K562 (cell line): ENCODE data around the gene PNP. TPM values are rescaled to one million over a fixed set of nuclear protein-coding genes. Genes with fewer than 3 reads are reported as not detected.
A peak's percentile ranks its signal among the peaks of the same experiment; 100 is the strongest.

Experiments used
- ATAC-seq: fragments of 200-7000 bp; cut with Tn5 transposase; 3 replicates; pipeline ENCODE4 v1.9.1; 2020; ENCODE audit warnings: moderate library complexity
- BruUV-seq: library from RNA; stranded (reverse); fragments of 400-500 nt; replicated peaks from 2 replicates; lab custom pipeline; 2021; lab: Mats Ljungman, UMichigan
- CTCF ChIA-PET: fragments of 300-600 bp; formaldehyde crosslinking; extraction: SDS; loops from one replicate; lab custom pipeline; 2021; ENCODE audit warnings: low intra/inter-chr PET ratio; lab: Yijun Ruan, JAX
- POLR2A ChIA-PET: fragments of 300-600, 350-650 bp; sonication (Branson Sonifier 250); formaldehyde crosslinking; extraction: SDS; loops from one replicate; lab custom pipeline; 2021; ENCODE audit warnings: antibody characterized with exemption, inconsistent platforms; lab: Yijun Ruan, JAX
- DNase-seq, 4 experiments: peaks; one replicate each; pipeline versions ENCODE4 v3.0.0 to v3.0.0-alpha.2; 2011 to 2018; ENCODE audit warnings: low spot score in 3 of 4, mixed read lengths in 3 of 4; ENCODE audit errors: extremely low read depth in 1 of 4
- FAIRE-seq: peaks from 2 replicates; lab custom pipeline; 2011; peaks lifted over from hg19 to GRCh38; lab: Jason Lieb, UNC
- H2AFZ ChIP-seq: 2 replicates; pipeline ENCODE4 v1.6.0; 2011; ENCODE audit warnings: low read depth, low read length, control low read depth, inconsistent platforms
- H3K27ac ChIP-seq: fragments of 200-600 bp; 3 replicates; pipeline ENCODE4 v1.8.0; 2011; ENCODE audit warnings: low read depth, mild to moderate bottlenecking, control low read depth, inconsistent platforms, low read length, moderate library complexity, mixed read lengths; ENCODE audit errors: extremely low read depth
- H3K27me3 ChIP-seq, 2 experiments: fragments of 300-600 bp in 1 of 2; 2 replicates in 1 of 2; 3 replicates in 1 of 2; pipeline versions ENCODE4 v1.6.0 to v1.8.0; 2011; ENCODE audit warnings: inconsistent platforms in 2 of 2, low read length in 2 of 2, mild to moderate bottlenecking in 1 of 2, mixed read lengths in 1 of 2, moderate library complexity in 1 of 2; ENCODE audit not compliant: control insufficient read depth in 2 of 2, insufficient read depth in 2 of 2
- H3K36me3 ChIP-seq: fragments of 300-600 bp; 3 replicates; pipeline ENCODE4 v1.8.0; 2011; ENCODE audit warnings: mild to moderate bottlenecking, low read length, inconsistent platforms; ENCODE audit not compliant: control insufficient read depth, insufficient read depth
- H3K4me1 ChIP-seq, 2 experiments: fragments of 200-600 bp in 1 of 2; replicated peaks in 1 of 2; 2 replicates in 1 of 2; 3 replicates in 1 of 2; pipeline versions ENCODE4 v1.5.1 to v1.8.0; 2011; ENCODE audit warnings: inconsistent platforms in 2 of 2, low read length in 2 of 2, mild to moderate bottlenecking in 1 of 2, mixed read lengths in 1 of 2, moderate library complexity in 1 of 2; ENCODE audit not compliant: control insufficient read depth in 2 of 2, insufficient read depth in 2 of 2
- H3K4me2 ChIP-seq: 2 replicates; pipeline ENCODE4 v1.6.1; 2011; ENCODE audit warnings: low read length, control low read depth, inconsistent platforms, mixed read lengths; ENCODE audit not compliant: insufficient read depth
- H3K4me3 ChIP-seq: fragments of 200-600 bp; sonication (generic), shearing (Covaris generic); 2 replicates; pipeline ENCODE4 v1.5.1; 2016; ENCODE audit warnings: control low read depth, inconsistent platforms
- H3K79me2 ChIP-seq: fragments of 200-600 bp; 3 replicates; pipeline ENCODE4 v1.8.0; 2011; ENCODE audit warnings: low read length, inconsistent platforms; ENCODE audit not compliant: control insufficient read depth, insufficient read depth
- H3K9ac ChIP-seq, 2 experiments: 2 replicates each; pipeline versions ENCODE4 v1.6.0 to v1.6.1; 2011; ENCODE audit warnings: low read depth in 2 of 2, low read length in 2 of 2, control low read depth in 1 of 2, inconsistent platforms in 1 of 2, mild to moderate bottlenecking in 1 of 2, mixed read lengths in 1 of 2; ENCODE audit not compliant: insufficient read depth in 1 of 2
- H3K9me1 ChIP-seq: one replicate; pipeline ENCODE4 v1.6.0; 2011; ENCODE audit warnings: inconsistent platforms, mild to moderate bottlenecking, low read length, moderate library complexity; ENCODE audit not compliant: control insufficient read depth, insufficient read depth
- H3K9me3 ChIP-seq: replicated peaks from 2 replicates; pipeline ENCODE4 v1.5.1; 2011; ENCODE audit warnings: low read depth, low read length, inconsistent platforms; ENCODE audit not compliant: control insufficient read depth, insufficient read depth
- H4K20me1 ChIP-seq: replicated peaks from 2 replicates; pipeline ENCODE4 v1.6.1; 2011; ENCODE audit warnings: low read length, inconsistent platforms, mixed read lengths; ENCODE audit not compliant: control insufficient read depth, insufficient read depth
- CCNT2 ChIP-seq: IDR thresholded peaks from 2 replicates; pipeline ENCODE4 v1.6.1; 2011; ENCODE audit warnings: borderline replicate concordance, low read depth, mild to moderate bottlenecking, moderate library complexity, mixed read lengths, low read length; ENCODE audit not compliant: insufficient read length; ENCODE audit errors: extremely low read depth
- DPF2 ChIP-seq: fragments of 450-650 bp; IDR thresholded peaks from 2 replicates; pipeline ENCODE4 v1.6.1; 2016
- ETV5 ChIP-seq: sonication (generic); formaldehyde crosslinking; IDR thresholded peaks from 2 replicates; pipeline ENCODE4 v1.4.0; 2020; ENCODE audit warnings: low read depth, mild to moderate bottlenecking, missing genetic modification reagents
- HDAC2 ChIP-seq: fragments of 450-650 bp; IDR thresholded peaks from 2 replicates; pipeline ENCODE4 v1.6.1; 2016; ENCODE audit warnings: mild to moderate bottlenecking
- HDAC8 ChIP-seq: fragments of 450-650 bp; IDR thresholded peaks from 2 replicates; pipeline ENCODE4 v1.6.1; 2016; ENCODE audit warnings: mild to moderate bottlenecking, missing genetic modification characterization, moderate library complexity, missing compliant biosample characterization
- HMG20B ChIP-seq: fragments of 250-450 bp; sonication (Bioruptor Pico); IDR thresholded peaks from 2 replicates; pipeline ENCODE4 v1.5.0; 2021; ENCODE audit warnings: mild to moderate bottlenecking
- NCOA1 ChIP-seq: fragments of 450-650 bp; IDR thresholded peaks from 2 replicates; pipeline ENCODE4 v1.6.1; 2016; ENCODE audit warnings: low read depth
- NFXL1 ChIP-seq: fragments of 450-650 bp; formaldehyde crosslinking; IDR thresholded peaks from 2 replicates; pipeline ENCODE4 v1.4.0; 2021; ENCODE audit warnings: mild to moderate bottlenecking
- POU5F1 ChIP-seq: fragments of 150-350 bp; IDR thresholded peaks from 2 replicates; pipeline ENCODE4 v1.6.1; 2014; ENCODE audit warnings: borderline replicate concordance, low read length, low read depth, mild to moderate bottlenecking; ENCODE audit not compliant: partially characterized antibody
- SMARCE1 ChIP-seq: fragments of 450-650 bp; IDR thresholded peaks from 2 replicates; pipeline ENCODE4 v1.7.1; 2016; ENCODE audit warnings: mild to moderate bottlenecking
- TEAD1 ChIP-seq, 2 experiments: fragments of 450-650 bp in 1 of 2; sonication (generic) in 1 of 2; formaldehyde crosslinking; IDR thresholded peaks; 2 replicates each; pipeline versions ENCODE4 v1.4.0 to v1.8.0; 2020 to 2022; ENCODE audit warnings: mild to moderate bottlenecking in 2 of 2, missing genetic modification reagents in 1 of 2
- XRCC4 ChIP-seq: IDR thresholded peaks from one replicate; pipeline ENCODE4 v1.6.1; 2011; ENCODE audit not compliant: insufficient read depth, insufficient read length; ENCODE audit errors: extremely low read depth
- ZNF282 ChIP-seq: sonication (generic); formaldehyde crosslinking; IDR thresholded peaks from 2 replicates; pipeline ENCODE4 v1.8.1; 2023; ENCODE audit warnings: missing genetic modification reagents
- ZNF41 ChIP-seq: fragments of 250-450 bp; sonication (Bioruptor Pico); conservative IDR thresholded peaks from 2 replicates; pipeline ENCODE4 v1.4.0; 2020; ENCODE audit warnings: mild to moderate bottlenecking
- ZNF57 ChIP-seq: fragments of 450-650 bp; formaldehyde crosslinking; IDR thresholded peaks from 2 replicates; pipeline ENCODE4 v1.4.0; 2020; ENCODE audit warnings: mild to moderate bottlenecking, moderate library complexity
- WGBS: fragments of 100-300 bp; shearing (Covaris generic); methylation state at CpG from one replicate; pipeline ENCODE4 v1.1.6; 2016; ENCODE audit warnings: low coverage, mixed read lengths; ENCODE audit not compliant: insufficient coverage; ENCODE audit errors: missing lambda C conversion rate; 5-methylcytosine and 5-hydroxymethylcytosine counted together
- in situ Hi-C: fragments of 300-500 bp; cut with MboI; formaldehyde crosslinking; loops from 4 replicates; pipeline ENCODE4 v1.15.0; 2018; ENCODE audit warnings: inconsistent platforms, mixed read lengths
- intact Hi-C: fragments of 100-400 bp; cut with micrococcal nuclease; formaldehyde crosslinking; loops from 2 replicates; pipeline ENCODE4 v1.14.2; 2022
- polyA plus RNA-seq, 8 experiments: library from polyadenylated mRNA; depleted of rRNA in 4 of 8; stranded (reverse) in 5 of 8; unstranded in 3 of 8; fragments of >200 nt; fragmentation: Nextera tagmentation in 2 of 8; fragmentation: Illumina TruSeq in 1 of 8; extraction: Ambion mirVana in 2 of 8; extraction: Trizol in 1 of 8; gene quantifications; 2 replicates each; pipeline versions ENCODE4 v1.2.1 to v1.2.3, GENCODE V29; 2011 to 2014; ENCODE audit warnings: inconsistent platforms in 1 of 8, missing spikeins in 1 of 8
- total RNA-seq, 7 experiments: library from RNA; depleted of rRNA in 6 of 7; stranded (reverse); fragments of >200 nt in 6 of 7; fragmentation: Illumina TruSeq in 2 of 7; extraction: Trizol in 2 of 7; gene quantifications; 2 replicates each; pipeline versions ENCODE4 v1.2.1 to v1.2.3, GENCODE V29; 2011 to 2021; ENCODE audit warnings: low replicate concordance in 1 of 7
- TF ChIP-seq, protein P1 (sequence below): fragments of 450-650 bp; IDR thresholded peaks from one replicate; pipeline ENCODE4 v1.6.1; 2018; ENCODE audit warnings: mild to moderate bottlenecking, moderate library complexity; ENCODE audit not compliant: partially characterized antibody

The PNP gene
- total and polyA plus RNA-seq, 9 of the 15 experiments (the other 6 are each of a cell fraction or from before 2014, with no cell fraction given): 92.5 to 288 (median 137) TPM

DNA sequence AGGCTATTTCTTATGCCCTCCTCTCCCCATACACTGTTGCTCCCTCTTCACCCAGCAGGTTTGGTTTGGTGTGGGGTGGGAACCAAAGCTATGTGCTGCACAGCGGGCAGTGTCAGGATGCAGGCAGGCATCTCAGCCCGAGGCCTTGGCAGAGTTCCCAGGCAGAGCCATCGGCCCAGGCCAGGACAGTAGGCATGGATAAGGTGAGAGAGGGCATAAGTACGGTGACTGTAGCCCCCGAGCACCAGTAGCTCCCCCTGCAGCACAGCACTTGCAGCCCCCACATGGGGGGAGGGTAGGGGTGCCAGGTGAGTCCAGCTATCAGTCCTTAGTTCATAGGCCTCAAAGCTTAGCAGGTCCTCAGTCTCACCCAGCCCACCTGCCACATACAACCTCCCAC is 40.4 kb upstream of the PNP start:
- H3K9me1 ChIP-seq: no peaks in the 10 kb centered on the region
- H3K4me1 ChIP-seq: peaks cover 22 to 26% of the 10 kb centered on the region in 2 experiments; a peak in 4 of 5 replicates
- CTCF ChIA-PET: no interaction called here
- H3K27me3 ChIP-seq: no peaks in the 10 kb centered on the region
- POLR2A ChIA-PET: no interaction called here
- FAIRE-seq: no peak
- peak overlapping the region in 1 of 2 experiments; percentile 64; a peak in 3 of 4 replicates for H3K9ac ChIP-seq
- WGBS: 79% methylated on average over 2 of the region's 5 CpGs
- TF ChIP-seq TEAD1 (CRISPR knock-in tag; IDR thresholded peaks at IDR 0.05) (no peak), HMG20B (CRISPR knock-in tag) (no peak), NCOA1 (no peak), NFXL1 (CRISPR knock-in tag) (no peak), ETV5 (no peak), DPF2 (no peak), HDAC8 (tag) (no peak), ZNF57 (CRISPR knock-in tag) (no peak), ZNF282 (CRISPR knock-in tag) (no peak), ZNF41 (CRISPR knock-in tag) (no peak), POU5F1 (no peak), SMARCE1 (no peak), XRCC4 (no peak), HDAC2 (no peak), CCNT2 (no peak)
- TF ChIP-seq, protein P1, sequence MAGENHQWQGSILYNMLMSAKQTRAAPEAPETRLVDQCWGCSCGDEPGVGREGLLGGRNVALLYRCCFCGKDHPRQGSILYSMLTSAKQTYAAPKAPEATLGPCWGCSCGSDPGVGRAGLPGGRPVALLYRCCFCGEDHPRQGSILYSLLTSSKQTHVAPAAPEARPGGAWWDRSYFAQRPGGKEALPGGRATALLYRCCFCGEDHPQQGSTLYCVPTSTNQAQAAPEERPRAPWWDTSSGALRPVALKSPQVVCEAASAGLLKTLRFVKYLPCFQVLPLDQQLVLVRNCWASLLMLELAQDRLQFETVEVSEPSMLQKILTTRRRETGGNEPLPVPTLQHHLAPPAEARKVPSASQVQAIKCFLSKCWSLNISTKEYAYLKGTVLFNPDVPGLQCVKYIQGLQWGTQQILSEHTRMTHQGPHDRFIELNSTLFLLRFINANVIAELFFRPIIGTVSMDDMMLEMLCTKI: no peak
- H3K36me3 ChIP-seq: no peaks in the 10 kb centered on the region
- no peak for DNase-seq
- H3K4me3 ChIP-seq: peak overlapping the region; percentile 33; the same call in 1 of the 2 replicates
- in situ Hi-C loops: no loop called here
- H3K9me3 ChIP-seq: no peaks in the 10 kb centered on the region
- ATAC-seq: no peak
- no peaks in the 10 kb centered on the region for H4K20me1 ChIP-seq
- no peak overlapping the region; the same call in 1 of the 2 replicates for H2AFZ ChIP-seq
- H3K79me2 ChIP-seq: no peaks in the 10 kb centered on the region; the same call in 2 of the 3 replicates
- H3K4me2 ChIP-seq: peak overlapping the region; percentile 82
- intact Hi-C loops: no loop called here
- no peak overlapping the region for H3K27ac ChIP-seq
- BruUV-seq: no TSS peak
